ENCODE results near the gene SCAPER.
"Not testable (repeated sequence)": the region's sequence is repeated elsewhere in the genome, so short reads cannot be mapped to it uniquely, and the experiment has no call there.

Gene SCAPER

GRCh38 chr15:76864586-76864985 lies 40.6 kb downstream of the SCAPER start:
- Histone ChIP-seq H3K36me3 (ENCODE audit: low read depth) (peaks cover 4% of the 10 kb centered on the region; the same call in 1 of the 2 replicates), H3K27ac (ENCODE audit: poor library complexity, severe bottlenecking) (no peak overlapping the region), H3K27me3 (ENCODE audit: insufficient read depth, poor library complexity, severe bottlenecking) (no peaks in the 10 kb centered on the region), H3K9me3 (ENCODE audit: severe bottlenecking) (no peaks in the 10 kb centered on the region), H3K4me3 (ENCODE audit: severe bottlenecking) (no peak overlapping the region), H3K4me1 (ENCODE audit: insufficient read depth, poor library complexity, severe bottlenecking) (no peaks in the 10 kb centered on the region)
- no peak for TF ChIP-seq CTCF (IDR thresholded peaks at IDR 0.05; ENCODE audit: poor library complexity, severe bottlenecking)
- DNase-seq (ENCODE audit: low spot score) (no peak), ATAC-seq (ENCODE audit: low read depth) (no peak)

GRCh38 chr15:76863693-76864092 lies 41.4 kb downstream of the SCAPER start:
- Histone ChIP-seq H3K4me3 (ENCODE audit: severe bottlenecking) (no peak overlapping the region), H3K4me1 (ENCODE audit: insufficient read depth, poor library complexity, severe bottlenecking) (no peaks in the 10 kb centered on the region), H3K27me3 (ENCODE audit: insufficient read depth, poor library complexity, severe bottlenecking) (no peaks in the 10 kb centered on the region), H3K9me3 (ENCODE audit: severe bottlenecking) (no peaks in the 10 kb centered on the region), H3K27ac (ENCODE audit: poor library complexity, severe bottlenecking) (no peak overlapping the region), H3K36me3 (ENCODE audit: low read depth) (peaks cover 4% of the 10 kb centered on the region; the same call in 1 of the 2 replicates)
- no peak for TF ChIP-seq CTCF (IDR thresholded peaks at IDR 0.05; ENCODE audit: poor library complexity, severe bottlenecking)
- ATAC-seq (ENCODE audit: low read depth) = peak; percentile 26; the same call in 1 of the 3 replicates
- DNase-seq (ENCODE audit: low spot score) = no peak

- H3K27me3 ChIP-seq (ENCODE audit: insufficient read depth, poor library complexity, severe bottlenecking) = no peaks in the 10 kb centered on the region
- H3K4me3 ChIP-seq (ENCODE audit: severe bottlenecking) = no peak overlapping the region
- no peak overlapping the region for H3K27ac ChIP-seq (ENCODE audit: poor library complexity, severe bottlenecking)
- ATAC-seq (ENCODE audit: low read depth) (no peak), DNase-seq (ENCODE audit: low spot score) (no peak)
- TF ChIP-seq CTCF (IDR thresholded peaks at IDR 0.05; ENCODE audit: poor library complexity, severe bottlenecking) = no peak
- H3K4me1 ChIP-seq (ENCODE audit: insufficient read depth, poor library complexity, severe bottlenecking) = no peaks in the 10 kb centered on the region
- H3K9me3 ChIP-seq (ENCODE audit: severe bottlenecking) = no peaks in the 10 kb centered on the region
- H3K36me3 ChIP-seq (ENCODE audit: low read depth) = peaks cover 4% of the 10 kb centered on the region; the same call in 1 of the 2 replicates
Observed at GRCh38 chr15:76863123-76863522, 42.0 kb downstream of the SCAPER start.

GRCh38 chr15:76861815-76862397 lies 43.2 kb downstream of the SCAPER start:
- Histone ChIP-seq H3K4me1 (ENCODE audit: insufficient read depth, poor library complexity, severe bottlenecking) (no peaks in the 10 kb centered on the region), H3K27ac (ENCODE audit: poor library complexity, severe bottlenecking) (no peak overlapping the region)
- TF ChIP-seq CTCF (IDR thresholded peaks at IDR 0.05; ENCODE audit: poor library complexity, severe bottlenecking) = no peak

GRCh38 chr15:76860201-76860600 lies 44.9 kb downstream of the SCAPER start:
- Histone ChIP-seq H3K27me3 (ENCODE audit: insufficient read depth, poor library complexity, severe bottlenecking) (no peaks in the 10 kb centered on the region), H3K9me3 (ENCODE audit: severe bottlenecking) (no peaks in the 10 kb centered on the region), H3K4me1 (ENCODE audit: insufficient read depth, poor library complexity, severe bottlenecking) (no peaks in the 10 kb centered on the region), H3K4me3 (ENCODE audit: severe bottlenecking) (no peak overlapping the region), H3K27ac (ENCODE audit: poor library complexity, severe bottlenecking) (no peak overlapping the region), H3K36me3 (ENCODE audit: low read depth) (peaks cover 16% of the 10 kb centered on the region)
- DNase-seq (ENCODE audit: low spot score) (no peak), ATAC-seq (ENCODE audit: low read depth) (no peak)
- no peak for TF ChIP-seq CTCF (IDR thresholded peaks at IDR 0.05; ENCODE audit: poor library complexity, severe bottlenecking)

More at GRCh38 chr15:76861815-76862397, 43.2 kb downstream of the SCAPER start:
- H3K9me3 ChIP-seq (ENCODE audit: severe bottlenecking) = no peaks in the 10 kb centered on the region
- no peak overlapping the region for H3K4me3 ChIP-seq (ENCODE audit: severe bottlenecking)
- DNase-seq (ENCODE audit: low spot score) (no peak), ATAC-seq (ENCODE audit: low read depth) (no peak)
- peaks cover 7% of the 10 kb centered on the region for H3K36me3 ChIP-seq (ENCODE audit: low read depth)
- H3K27me3 ChIP-seq (ENCODE audit: insufficient read depth, poor library complexity, severe bottlenecking) = no peaks in the 10 kb centered on the region

DNA sequence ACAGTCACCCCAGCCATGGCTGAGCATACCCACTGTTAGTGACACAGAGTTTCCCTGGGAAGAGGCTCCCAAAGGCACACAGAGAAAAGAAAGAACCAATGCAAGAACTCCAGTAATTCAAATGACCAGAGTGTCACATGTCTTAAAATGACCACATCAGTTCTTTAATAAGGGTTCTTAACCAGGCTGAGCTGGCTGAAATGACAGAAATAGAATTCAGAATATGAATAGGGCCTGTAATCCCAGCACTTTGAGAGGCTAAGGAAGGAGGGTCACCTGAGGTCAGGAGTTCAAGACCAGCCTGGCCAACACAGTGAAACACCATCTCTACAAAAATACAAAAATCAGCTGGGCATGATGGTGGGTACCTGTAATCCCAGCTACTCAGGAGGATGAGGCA lies 54.8 kb downstream of the SCAPER start:
- DNase-seq (ENCODE audit: low spot score); H3K27ac ChIP-seq (ENCODE audit: poor library complexity, severe bottlenecking); H3K4me1 ChIP-seq (ENCODE audit: insufficient read depth, poor library complexity, severe bottlenecking); H3K4me3 ChIP-seq (ENCODE audit: severe bottlenecking); H3K27me3 ChIP-seq (ENCODE audit: insufficient read depth, poor library complexity, severe bottlenecking); H3K9me3 ChIP-seq (ENCODE audit: severe bottlenecking); ATAC-seq (ENCODE audit: low read depth): not testable (repeated sequence)
- H3K36me3 ChIP-seq (ENCODE audit: low read depth) = peaks cover 14% of the 10 kb centered on the region
